PC-9 (cell line): ENCODE results near the gene TMEM164. TPM values are rescaled to one million over a fixed set of nuclear protein-coding genes. Genes with fewer than 3 reads are reported as not detected.

ENCODE experiments used
- BruUV-seq: library from RNA; stranded (reverse); fragments of 400-500 nt; replicated peaks from 2 replicates; lab custom pipeline; 2021; lab: Mats Ljungman, UMichigan
- CTCF ChIA-PET: fragments of 300-600 bp; sonication (Branson Sonifier 250); formaldehyde crosslinking; loops from one replicate; lab custom pipeline; 2022; ENCODE audit warnings: antibody characterized with exemption; lab: Charles Lee
- POLR2A ChIA-PET: fragments of 300-600 bp; sonication (Branson Sonifier 250); formaldehyde crosslinking; loops from one replicate; lab custom pipeline; 2022; ENCODE audit warnings: antibody characterized with exemption; ENCODE audit not compliant: unreplicated experiment; lab: Charles Lee
- DNase-seq, 2 experiments: peaks; one replicate each; pipeline versions ENCODE4 v3.0.0 to v3.0.0-alpha.2; 2015 to 2022; ENCODE audit warnings: mixed read lengths in 1 of 2
- H2AFZ ChIP-seq: fragments of 200-600 bp; sonication (generic); 2 replicates; pipeline ENCODE4 v1.8.1; 2017; ENCODE audit warnings: antibody characterized with exemption
- H3F3A ChIP-seq: fragments of 200-600 bp; sonication (generic); 2 replicates; pipeline ENCODE4 v1.8.1; 2017; ENCODE audit warnings: antibody characterized with exemption, mild to moderate bottlenecking, low read depth; ENCODE audit not compliant: insufficient read depth
- H3K27ac ChIP-seq: fragments of 200-600 bp; sonication (generic); 2 replicates; pipeline ENCODE4 v1.6.1; 2016; ENCODE audit warnings: mixed run types
- H3K27me3 ChIP-seq: fragments of 200-600 bp; sonication (generic); 2 replicates; pipeline ENCODE4 v1.6.1; 2016; ENCODE audit warnings: low read depth, mixed run types; ENCODE audit not compliant: insufficient read depth
- H3K36me3 ChIP-seq: fragments of 200-600 bp; sonication (generic); 2 replicates; pipeline ENCODE4 v1.6.1; 2016; ENCODE audit warnings: low read depth, mixed run types
- H3K4me1 ChIP-seq: fragments of 200-600 bp; sonication (generic); replicated peaks from 2 replicates; pipeline ENCODE4 v1.6.1; 2016; ENCODE audit warnings: mixed run types; ENCODE audit not compliant: insufficient read depth
- H3K4me2 ChIP-seq: fragments of 200-600 bp; sonication (generic); 2 replicates; pipeline ENCODE4 v1.6.1; 2017; ENCODE audit warnings: mixed run types
- H3K4me3 ChIP-seq: fragments of 200-600 bp; sonication (generic); 2 replicates; pipeline ENCODE4 v1.6.1; 2016; ENCODE audit warnings: mixed run types
- H3K79me2 ChIP-seq: fragments of 200-600 bp; sonication (generic); 2 replicates; pipeline ENCODE4 v1.6.1; 2017; ENCODE audit warnings: low read depth, mixed run types
- H3K9me2 ChIP-seq: fragments of 200-600 bp; sonication (generic); 2 replicates; pipeline ENCODE4 v1.8.1; 2017; ENCODE audit warnings: mild to moderate bottlenecking; ENCODE audit not compliant: insufficient read depth
- H3K9me3 ChIP-seq: fragments of 200-600 bp; sonication (generic); 2 replicates; pipeline ENCODE4 v1.8.1; 2016; ENCODE audit warnings: low read depth; ENCODE audit not compliant: insufficient read depth
- H4K20me1 ChIP-seq: fragments of 200-600 bp; sonication (generic); 2 replicates; pipeline ENCODE4 v1.8.1; 2017; ENCODE audit not compliant: insufficient read depth
- CTCF ChIP-seq: fragments of 200-600 bp; sonication (generic); conservative IDR thresholded peaks from 2 replicates; pipeline ENCODE4 v1.6.1; 2017; ENCODE audit warnings: mixed run types, antibody characterized with exemption, mild to moderate bottlenecking, moderate library complexity
- EZH2 ChIP-seq: fragments of 200-600 bp; sonication (generic); IDR thresholded peaks from 2 replicates; pipeline ENCODE4 v1.8.0; 2017; ENCODE audit warnings: antibody characterized with exemption, low read depth
- intact Hi-C: fragments of 100-400 bp; cut with micrococcal nuclease; formaldehyde crosslinking; loops from one replicate; pipeline ENCODE4 v1.10.0; 2022; ENCODE audit not compliant: unreplicated experiment
- total RNA-seq: library from RNA; stranded (reverse); gene quantifications from 2 replicates; pipeline ENCODE4 v1.2.3, GENCODE V29; 2021

TMEM164 gene
- total RNA-seq, 1 experiment from 2014 or later: 44.5 TPM

GRCh38 chrX:110114260-110114776 is 111.4 kb downstream of the TMEM164 start:
- H3K4me3 ChIP-seq: no peak overlapping the region
- H3K27ac ChIP-seq: no peak overlapping the region
- no peak overlapping the region for H2AFZ ChIP-seq
- H3K9me2 ChIP-seq: no peaks in the 10 kb centered on the region
- intact Hi-C loops: no loop called here
- H3K4me1 ChIP-seq: peaks cover 19% of the 10 kb centered on the region
- DNase-seq: no peak
- ChIA-PET POLR2A (no interaction called here), CTCF (no interaction called here)
- no peak overlapping the region for H3K4me2 ChIP-seq
- peaks cover 5% of the 10 kb centered on the region for H3F3A ChIP-seq
- no peaks in the 10 kb centered on the region for H3K9me3 ChIP-seq
- no peaks in the 10 kb centered on the region for H3K27me3 ChIP-seq
- no TSS peak for BruUV-seq
- no peak for TF ChIP-seq CTCF
- TF ChIP-seq EZH2: no peak
- H4K20me1 ChIP-seq: no peaks in the 10 kb centered on the region
- peaks cover 5% of the 10 kb centered on the region; the same call in 1 of the 2 replicates for H3K36me3 ChIP-seq
- H3K79me2 ChIP-seq: no peaks in the 10 kb centered on the region

GRCh38 chrX:110116066-110116980 is 113.4 kb downstream of the TMEM164 start:
- no peak for DNase-seq
- CTCF ChIA-PET: no interaction called here
- BruUV-seq: no TSS peak
- H3K9me3 ChIP-seq: no peaks in the 10 kb centered on the region
- H2AFZ ChIP-seq: no peak overlapping the region
- H3K36me3 ChIP-seq: no peaks in the 10 kb centered on the region; the same call in 1 of the 2 replicates
- POLR2A ChIA-PET: interaction anchor here (0.6 kb wide), 1 partner anchor 302 kb away, joined by 14 read pairs; no protein-coding TSS in a partner anchor
- no peaks in the 10 kb centered on the region for H3K9me2 ChIP-seq
- no peaks in the 10 kb centered on the region for H3K79me2 ChIP-seq
- H3K4me2 ChIP-seq: no peak overlapping the region
- H4K20me1 ChIP-seq: no peaks in the 10 kb centered on the region
- H3K27me3 ChIP-seq: no peaks in the 10 kb centered on the region
- intact Hi-C loops: no loop called here
- H3K27ac ChIP-seq: no peak overlapping the region
- no peaks in the 10 kb centered on the region for H3F3A ChIP-seq
- peaks cover 9% of the 10 kb centered on the region for H3K4me1 ChIP-seq
- no peak overlapping the region for H3K4me3 ChIP-seq
- TF ChIP-seq CTCF: no peak
- TF ChIP-seq EZH2: no peak

GRCh38 chrX:110118530-110118929 is 115.6 kb downstream of the TMEM164 start:
- CTCF ChIA-PET: no interaction called here
- no peaks in the 10 kb centered on the region for H3F3A ChIP-seq
- no TSS peak for BruUV-seq

More at GRCh38 chrX:110118530-110118929, 115.6 kb downstream of the TMEM164 start:
- Histone ChIP-seq H3K27ac (no peak overlapping the region), H3K36me3 (no peaks in the 10 kb centered on the region; the same call in 1 of the 2 replicates), H4K20me1 (no peaks in the 10 kb centered on the region), H3K79me2 (no peaks in the 10 kb centered on the region), H3K27me3 (no peaks in the 10 kb centered on the region), H3K4me3 (no peak overlapping the region), H3K4me2 (no peak overlapping the region), H2AFZ (no peak overlapping the region), H3K9me3 (no peaks in the 10 kb centered on the region), H3K9me2 (no peaks in the 10 kb centered on the region), H3K4me1 (no peaks in the 10 kb centered on the region)
- TF ChIP-seq EZH2 (no peak), CTCF (no peak)
- intact Hi-C loops: no loop called here
- POLR2A ChIA-PET: no interaction called here
- no peak for DNase-seq
